HG03378 (cell line): Measurements from ENCODE around the gene C11orf54.
"Not testable (repeated sequence)": the region's sequence is repeated elsewhere in the genome, so short reads cannot be mapped to it uniquely, and the experiment has no call there.

Experiments used
- ATAC-seq: cut with Tn5 transposase; IDR thresholded peaks from one replicate; pipeline ENCODE4 v1.9.1; 2021; ENCODE audit warnings: mild to moderate bottlenecking, moderate library complexity; ENCODE audit not compliant: unreplicated experiment

C11orf54 gene

GRCh38 chr11:93765551-93765950 lies 24.1 kb downstream of the C11orf54 start:
- no peak for ATAC-seq

DNA sequence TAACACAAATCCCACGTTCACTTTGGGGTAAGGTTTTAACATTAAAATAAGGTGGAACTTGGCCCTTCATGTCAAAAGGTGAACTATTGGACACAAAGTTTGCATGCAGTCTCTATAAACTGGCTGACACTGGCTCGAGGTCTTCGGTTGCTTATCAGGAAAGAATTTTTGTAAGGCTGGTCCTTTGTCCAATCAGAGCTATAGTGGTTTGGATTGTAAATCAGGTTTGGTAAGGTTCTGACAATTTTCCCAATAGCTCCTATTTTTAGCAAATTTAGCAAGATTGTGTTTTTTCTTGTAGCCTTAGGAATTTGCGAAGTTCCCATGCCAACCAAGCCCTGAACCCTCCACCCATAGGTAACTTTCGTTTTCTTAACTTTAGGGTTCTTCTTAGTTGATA lies 25.0 kb downstream of the C11orf54 start:
- no peak for ATAC-seq

- no peak for ATAC-seq
These were observed 25.5 kb downstream of the C11orf54 start for GRCh38 chr11:93767018-93767417.

DNA sequence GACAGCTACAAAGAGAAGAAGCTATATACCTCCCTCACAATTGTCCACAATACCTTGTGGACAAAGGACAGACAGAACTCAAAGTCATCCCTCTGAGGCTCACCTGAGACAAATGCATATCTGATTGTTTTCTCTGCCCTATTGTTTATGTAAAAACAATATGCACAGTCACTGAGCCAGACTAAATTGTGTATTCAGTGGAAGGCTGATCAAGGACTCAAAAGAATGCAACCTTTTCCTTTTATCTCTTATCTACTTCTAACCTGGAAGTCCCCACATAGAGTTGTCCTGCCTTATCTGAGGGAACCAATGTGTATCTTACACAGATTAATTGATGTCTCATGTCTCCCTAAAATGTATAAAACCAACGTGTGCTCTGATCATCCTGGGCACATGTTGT lies 28.7 kb downstream of the C11orf54 start:
- no peak for ATAC-seq

DNA sequence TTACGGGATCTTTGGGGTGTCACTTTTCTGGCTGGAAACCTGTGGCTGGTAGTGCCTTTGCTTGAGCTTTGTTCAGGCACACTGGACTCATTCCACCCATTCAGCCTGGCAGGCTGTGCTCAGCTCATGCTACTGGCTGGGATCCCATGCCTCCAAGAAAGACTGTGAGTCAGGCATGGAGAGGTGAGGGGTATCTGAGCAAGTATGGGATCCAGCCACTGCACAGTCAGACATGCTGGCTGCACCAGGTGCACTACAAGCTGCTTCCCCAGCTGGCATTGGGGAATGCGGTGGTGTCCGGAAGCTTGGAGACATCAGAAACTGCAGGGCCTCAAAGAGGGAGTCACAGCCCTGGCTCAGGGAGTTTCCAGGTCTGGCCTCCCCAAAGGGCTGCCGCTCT lies 30.7 kb downstream of the C11orf54 start:
- ATAC-seq: no peak

GRCh38 chr11:93773045-93773477 lies 31.6 kb downstream of the C11orf54 start:
- no peak for ATAC-seq

DNA sequence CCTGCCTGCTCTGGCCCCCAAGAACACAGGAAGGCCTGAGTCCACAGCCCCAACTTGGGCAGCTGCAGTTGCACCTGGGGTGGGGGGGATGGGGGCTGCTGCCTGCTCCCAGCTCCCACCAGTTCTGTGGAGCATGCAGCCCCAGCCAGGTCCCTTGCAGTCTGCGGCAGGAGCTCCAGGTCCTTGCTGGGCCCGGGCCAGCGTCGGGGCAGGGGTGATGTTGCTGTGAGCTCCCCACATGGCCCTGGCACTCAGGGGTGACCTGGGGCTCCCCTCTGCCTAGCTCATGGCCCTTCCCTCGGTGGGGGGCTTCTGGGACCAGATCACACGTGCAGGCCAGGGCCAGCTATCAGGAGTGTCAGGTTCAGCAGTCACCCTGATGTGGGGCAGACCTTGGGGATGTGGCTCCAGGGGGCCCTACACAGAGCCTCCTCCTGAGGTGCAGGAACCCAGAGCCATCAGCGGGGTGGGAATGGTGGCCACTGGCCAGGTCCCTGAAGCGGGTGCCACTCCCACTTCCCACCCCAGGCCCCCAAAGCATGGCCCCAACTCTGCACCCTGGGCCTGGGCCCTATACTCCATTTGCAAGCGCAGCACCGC lies 32.2 kb downstream of the C11orf54 start:
- ATAC-seq: no peak

- ATAC-seq: not testable (repeated sequence)
These were observed 33.1 kb downstream of the C11orf54 start for GRCh38 chr11:93774560-93774959.

- ATAC-seq: no peak
These were observed 33.8 kb downstream of the C11orf54 start for GRCh38 chr11:93775289-93775688.

GRCh38 chr11:93783362-93783761 lies 41.9 kb downstream of the C11orf54 start:
- no peak for ATAC-seq

DNA sequence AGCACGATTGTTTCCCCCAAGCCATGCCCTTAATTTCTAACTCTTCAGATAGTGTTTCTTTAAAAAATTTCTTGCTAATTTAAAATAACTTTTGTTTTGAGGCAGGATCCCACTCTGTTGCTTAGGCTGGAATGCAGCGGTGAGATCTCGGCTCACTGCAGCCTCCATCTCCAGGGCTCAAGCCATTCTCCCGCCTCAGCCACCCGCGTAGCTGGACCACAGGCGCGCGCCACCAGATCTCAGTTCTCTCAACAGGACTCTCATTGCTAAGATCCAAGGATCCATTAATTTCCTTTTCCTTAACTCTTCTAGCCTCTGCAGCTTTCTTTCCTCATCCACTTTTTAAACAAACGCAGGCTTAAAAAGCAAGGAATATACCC lies 42.3 kb downstream of the C11orf54 start:
- ATAC-seq: peak; percentile 56

- ATAC-seq: peak; percentile 95
These were observed 42.9 kb downstream of the C11orf54 start, which contains the start of gene MED17 for GRCh38 chr11:93784145-93784934. TSS of gene MED17 (plus strand) at chr11:93784282. CDS start at chr11:93784514, 232 bp downstream.

GRCh38 chr11:93784935-93785360 lies 43.5 kb downstream of the C11orf54 start:
- ATAC-seq: peak; percentile 32

- ATAC-seq: no peak
These were observed 50.0 kb downstream of the C11orf54 start for GRCh38 chr11:93791493-93791892.

DNA sequence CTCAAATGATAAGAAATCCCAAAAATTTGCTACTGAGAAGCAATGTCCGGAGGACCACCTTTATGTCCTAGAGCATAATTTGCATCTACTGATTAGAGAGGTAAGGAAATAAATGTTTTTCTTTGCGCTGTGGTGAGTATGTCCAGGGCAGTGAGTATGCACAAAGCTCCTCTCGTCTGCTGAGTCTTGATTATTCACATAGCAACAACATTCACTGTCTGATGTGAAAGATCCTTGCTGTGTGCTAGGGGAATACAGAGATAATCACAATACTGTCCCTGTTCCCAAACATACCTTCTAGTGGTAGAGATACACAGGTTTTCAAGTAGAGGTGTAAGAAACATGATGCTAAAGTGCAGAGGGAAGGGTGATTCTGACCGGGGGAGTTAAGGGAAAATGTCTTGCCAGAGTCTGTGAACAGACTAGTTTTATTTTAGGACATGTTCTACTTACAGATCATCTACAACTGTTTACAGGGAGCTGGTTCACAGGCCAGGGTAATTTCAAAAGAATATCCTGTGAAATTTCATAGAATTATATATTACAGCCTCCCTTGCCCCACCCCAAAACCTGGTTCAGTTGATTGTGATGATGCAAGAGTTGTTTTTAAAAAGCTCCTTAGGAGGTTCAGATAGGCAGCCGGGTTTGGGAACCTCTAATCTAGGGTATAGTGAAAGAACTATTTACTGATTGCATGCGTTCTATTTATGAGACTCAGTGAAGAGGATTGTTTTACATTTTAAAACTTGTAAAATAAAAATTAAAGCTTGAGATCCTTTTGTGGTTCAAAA lies 55.2 kb downstream of the C11orf54 start:
- no peak for ATAC-seq

DNA sequence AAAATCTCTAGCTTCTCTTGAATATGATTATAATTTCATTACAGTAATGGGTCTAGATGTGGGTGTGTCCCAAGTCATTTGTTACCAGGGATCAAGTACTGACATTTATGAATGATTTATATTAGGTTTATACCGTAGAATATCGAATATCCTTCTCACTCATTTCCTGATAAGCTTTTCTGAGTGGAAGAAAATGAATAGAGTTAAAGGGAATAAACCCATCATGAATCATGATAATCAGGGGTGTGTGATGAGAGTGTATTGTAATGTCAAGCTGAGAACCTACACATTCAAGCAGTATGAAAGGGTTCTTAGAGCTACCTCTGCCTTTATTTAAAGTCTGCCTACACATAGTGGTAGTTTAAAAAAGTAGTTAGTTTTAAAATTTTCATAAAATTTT lies 59.9 kb downstream of the C11orf54 start:
- ATAC-seq: no peak

DNA sequence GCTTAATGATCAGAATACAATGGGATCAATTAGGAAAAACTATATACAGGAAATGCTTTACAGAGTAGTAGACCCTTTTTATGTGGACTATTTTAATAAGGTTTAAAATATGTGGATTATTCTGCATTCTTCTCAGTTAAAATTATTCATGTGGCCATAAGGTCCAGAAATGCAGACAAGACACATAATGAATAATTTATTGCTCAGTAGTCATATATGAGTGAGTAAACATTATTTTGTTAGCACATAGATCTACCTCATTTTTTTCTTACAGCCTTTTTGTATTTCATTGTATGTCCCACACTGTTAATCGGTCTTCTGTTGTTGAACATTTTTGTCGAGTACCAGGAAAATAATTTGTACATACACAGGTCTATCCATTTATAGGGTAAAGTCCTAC lies 63.4 kb downstream of the C11orf54 start:
- ATAC-seq: no peak

DNA sequence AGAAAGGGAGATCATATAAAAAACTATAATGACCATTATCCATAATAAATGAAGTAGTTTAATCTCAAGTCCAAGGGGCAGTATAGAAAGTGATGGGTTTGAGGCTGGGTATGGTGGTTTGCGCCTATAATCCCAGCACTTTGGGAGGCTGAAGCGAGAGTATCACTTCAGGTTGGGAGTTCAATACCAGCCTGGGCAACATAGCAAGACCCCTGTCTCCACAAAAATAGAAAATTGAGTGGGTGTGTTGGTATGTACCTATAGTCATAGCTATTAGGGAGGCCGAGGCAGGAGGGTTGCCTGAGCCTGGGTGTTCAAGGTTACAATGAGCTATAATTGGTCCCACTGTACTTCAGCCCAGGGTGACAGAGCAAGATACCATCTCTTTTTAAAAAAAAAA lies 66.5 kb downstream of the C11orf54 start:
- no peak for ATAC-seq

DNA sequence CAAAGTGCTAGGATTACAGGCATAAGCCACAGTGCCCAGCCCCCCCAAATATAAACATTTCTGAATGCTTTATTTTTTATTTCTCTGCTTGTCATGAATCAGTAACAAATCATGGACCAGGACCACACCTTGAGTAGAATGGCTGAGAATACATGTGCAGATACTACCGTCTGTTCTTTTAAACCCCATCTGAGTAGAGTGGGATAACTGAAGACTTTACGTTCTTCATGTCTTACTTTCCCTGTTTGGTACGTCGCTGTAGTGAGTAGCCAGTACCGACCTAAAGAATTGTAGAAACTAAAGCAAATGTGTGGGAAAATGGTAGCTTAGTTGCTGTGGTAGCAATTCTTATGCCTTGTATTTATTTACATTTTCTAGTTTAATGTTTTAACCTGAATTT lies 72.5 kb downstream of the C11orf54 start:
- ATAC-seq: no peak
